GM13976 (cell line): ENCODE data around the gene FOCAD.

Experiments
- DNase-seq: peaks from one replicate; pipeline ENCODE4 v3.0.0; 2012; ENCODE audit warnings: low spot score
- CTCF ChIP-seq: IDR thresholded peaks from 2 replicates; pipeline ENCODE4 v1.5.1; 2012; ENCODE audit warnings: borderline replicate concordance, mild to moderate bottlenecking; ENCODE audit not compliant: insufficient read depth; ENCODE audit errors: extremely low read depth, missing control alignments, control extremely low read depth
- in situ Hi-C: fragments of 300-500 bp; cut with MboI; formaldehyde crosslinking; loops from one replicate; pipeline ENCODE4 v1.12.0; 2022; ENCODE audit warnings: low sequenced_read_pairs, mixed read lengths, inconsistent platforms; ENCODE audit not compliant: unreplicated experiment

Gene FOCAD

GRCh38 chr9:20898885-20899554 lies 215.0 kb downstream of the FOCAD start:
- in situ Hi-C loops = no loop called here
- no peak for DNase-seq
- TF ChIP-seq CTCF = no peak

DNA sequence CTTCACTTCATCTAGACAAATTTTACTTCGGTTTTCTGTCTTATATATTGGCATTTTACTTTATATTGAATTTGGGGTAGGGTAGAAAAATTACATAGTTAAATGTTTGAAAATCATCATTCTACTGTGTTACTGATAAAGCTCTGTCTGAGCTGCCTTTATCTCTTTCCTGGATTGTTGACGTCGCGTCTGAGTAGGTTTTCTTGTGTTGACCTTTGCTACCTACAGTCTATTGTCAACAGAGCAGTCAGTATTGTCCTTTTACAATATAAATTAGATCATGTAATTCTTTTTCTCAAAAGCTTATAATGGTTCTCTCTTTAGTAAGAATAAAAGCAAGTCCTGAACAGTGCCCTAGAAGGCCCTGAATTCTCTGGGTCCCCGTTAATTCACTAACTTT lies 219.2 kb downstream of the FOCAD start:
- in situ Hi-C loops = no loop called here
- DNase-seq = no peak
- no peak for TF ChIP-seq CTCF

DNA sequence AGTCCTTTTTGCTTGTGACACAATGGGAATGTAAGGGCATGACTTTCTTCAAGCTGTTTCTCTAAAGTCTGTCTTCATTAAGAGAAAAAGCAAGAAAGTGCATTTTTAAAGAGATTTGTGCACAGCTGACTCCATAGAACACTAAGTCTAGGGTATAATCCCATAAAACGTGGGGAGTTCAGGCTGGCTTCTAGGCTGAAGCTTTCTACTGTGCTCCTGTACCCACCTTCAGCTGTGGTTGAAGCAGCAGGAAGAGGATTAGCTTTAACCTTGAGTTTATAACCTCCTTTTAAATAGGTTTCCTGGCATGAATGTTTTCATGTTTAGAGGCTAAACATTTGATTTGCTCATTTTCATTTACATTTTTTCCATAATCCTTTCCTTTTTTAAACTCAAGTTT lies 220.9 kb downstream of the FOCAD start:
- no peak for DNase-seq

DNA sequence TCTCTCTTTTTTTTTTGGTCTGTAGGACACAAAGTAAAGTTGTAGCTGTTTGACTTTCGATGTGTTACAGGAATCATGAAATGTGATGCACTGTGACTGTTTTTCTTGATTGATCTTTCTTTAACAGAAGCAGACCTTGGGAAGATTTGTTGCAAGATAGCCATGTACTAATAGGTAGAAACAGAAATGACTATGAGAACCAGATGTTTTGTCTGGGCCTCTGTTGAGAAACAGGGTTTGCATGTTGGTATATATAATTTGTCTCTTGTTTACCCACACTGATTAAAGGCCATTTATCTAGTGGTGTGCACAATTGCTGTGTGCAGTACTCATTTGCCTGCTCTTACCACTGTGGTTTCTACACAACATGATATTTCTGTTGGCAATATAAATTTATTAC lies 222.3 kb downstream of the FOCAD start:
- TF ChIP-seq CTCF = no peak
- DNase-seq = no peak
- in situ Hi-C loops = no loop called here

More for the DNA sequence above, 220.9 kb downstream of the FOCAD start:
- TF ChIP-seq CTCF = no peak
- in situ Hi-C loops = no loop called here

GRCh38 chr9:20908461-20908860 lies 224.4 kb downstream of the FOCAD start:
- TF ChIP-seq CTCF = no peak
- in situ Hi-C loops = no loop called here
- DNase-seq = no peak

- in situ Hi-C loops = no loop called here
- TF ChIP-seq CTCF = no peak
- DNase-seq = no peak
Measured at GRCh38 chr9:20914556-20914955, 230.5 kb downstream of the FOCAD start.
